Hematopoietic multipotent progenitor cell treated with erythropoietin and hydrocortisone succinate and interleukin-3 and kit ligand, for 17 days (in vitro differentiated cells): Measurements from ENCODE around the gene CAPN14.
"Not testable (repeated sequence)": the region's sequence is repeated elsewhere in the genome, so short reads cannot be mapped to it uniquely, and the experiment has no call there.

Experiments
- DNase-seq: peaks from one replicate; pipeline ENCODE4 v3.0.0-alpha.2; 2015; ENCODE audit warnings: low spot score

The CAPN14 gene

GRCh38 chr2:31196622-31197021 lies 20.7 kb downstream of the CAPN14 start:
- no peak for DNase-seq

GRCh38 chr2:31193806-31194205 lies 23.5 kb downstream of the CAPN14 start:
- DNase-seq = no peak

DNA sequence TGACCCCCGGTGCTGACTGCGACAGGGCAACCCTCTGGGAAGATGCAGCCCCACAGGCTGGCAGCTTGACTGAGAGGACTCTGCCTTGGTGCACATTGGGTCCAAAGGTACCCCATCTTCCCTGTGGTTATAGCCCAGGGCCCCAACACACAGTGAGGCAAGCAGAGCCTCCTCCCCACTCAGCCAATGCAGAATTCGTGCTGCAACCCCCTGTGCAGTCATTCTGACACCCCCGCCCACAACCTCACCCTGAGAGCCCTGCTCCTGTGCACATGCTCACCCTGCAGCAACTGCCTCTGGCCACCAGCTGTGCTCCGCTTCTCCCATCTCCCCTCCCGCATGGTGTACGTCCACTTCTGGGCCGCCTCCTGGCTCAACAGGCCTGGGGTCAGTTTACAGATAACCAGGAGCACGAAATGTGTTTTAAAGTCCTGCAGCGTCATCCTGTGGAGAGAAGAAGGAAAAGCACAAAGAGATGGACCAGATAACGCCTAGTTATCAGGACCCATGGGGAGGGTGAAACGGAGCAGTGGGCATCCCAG lies 24.4 kb downstream of the CAPN14 start:
- DNase-seq = no peak

- DNase-seq = no peak
Measured at GRCh38 chr2:31192396-31192795, 24.9 kb downstream of the CAPN14 start.

- no peak for DNase-seq
Measured at GRCh38 chr2:31191931-31192330, 25.4 kb downstream of the CAPN14 start.

DNA sequence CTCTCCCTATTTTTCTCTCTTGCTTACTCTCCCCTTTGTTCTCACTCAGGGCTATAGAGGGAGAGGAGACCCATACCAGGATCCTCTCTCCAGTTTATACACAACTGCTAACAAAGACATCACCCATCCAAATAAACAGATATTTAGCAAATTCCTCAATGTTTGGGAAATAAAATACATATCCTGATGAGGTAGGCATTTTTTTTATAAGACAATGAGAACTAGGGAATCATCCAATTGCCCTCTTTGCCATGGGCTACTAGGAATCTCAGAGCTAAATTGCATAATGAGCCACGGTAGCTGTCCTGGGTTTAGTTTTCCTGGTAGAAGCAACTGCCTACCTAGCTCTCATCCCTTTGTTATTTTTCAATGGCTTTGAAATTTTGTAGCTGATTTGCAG lies 27.1 kb downstream of the CAPN14 start:
- no peak for DNase-seq

DNA sequence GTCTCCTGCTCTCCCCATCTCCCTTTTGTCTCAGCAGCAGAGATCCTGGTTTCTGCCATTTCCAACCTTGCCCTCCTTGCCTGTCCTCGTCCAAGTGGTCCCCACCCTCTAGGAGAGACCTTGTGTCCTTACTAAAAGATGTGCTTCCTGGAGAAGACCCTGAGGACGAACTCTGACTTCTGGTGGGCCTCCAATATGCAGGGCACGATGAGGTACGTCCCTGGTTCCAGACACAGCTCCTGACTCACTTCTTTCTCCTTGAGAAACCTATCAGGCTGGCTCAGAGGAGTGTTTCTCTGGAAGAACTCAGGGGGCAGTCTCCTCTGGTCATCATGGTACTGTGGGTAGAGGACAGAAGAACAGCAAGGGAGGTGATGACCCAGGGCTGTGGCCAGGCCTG lies 28.2 kb downstream of the CAPN14 start:
- no peak for DNase-seq

DNA sequence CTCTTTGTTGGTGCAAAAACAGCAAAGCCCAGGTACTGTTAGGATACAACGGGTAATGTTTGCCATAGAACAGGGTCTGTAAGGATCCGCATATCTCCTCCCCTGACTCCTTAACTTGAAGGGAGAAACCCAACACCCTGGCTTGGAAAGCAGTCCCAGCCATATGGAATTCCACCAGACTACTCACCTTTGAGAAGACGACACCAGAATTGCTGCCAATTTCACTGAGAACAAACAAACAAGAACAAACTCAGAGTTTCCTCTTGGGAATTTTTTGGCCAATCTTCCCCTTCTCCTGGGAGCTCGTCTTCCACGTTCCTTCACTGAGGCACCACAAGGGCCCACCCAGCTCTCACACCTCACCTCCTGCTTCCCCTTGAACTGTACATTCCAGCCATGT lies 29.2 kb downstream of the CAPN14 start:
- DNase-seq = no peak

DNA sequence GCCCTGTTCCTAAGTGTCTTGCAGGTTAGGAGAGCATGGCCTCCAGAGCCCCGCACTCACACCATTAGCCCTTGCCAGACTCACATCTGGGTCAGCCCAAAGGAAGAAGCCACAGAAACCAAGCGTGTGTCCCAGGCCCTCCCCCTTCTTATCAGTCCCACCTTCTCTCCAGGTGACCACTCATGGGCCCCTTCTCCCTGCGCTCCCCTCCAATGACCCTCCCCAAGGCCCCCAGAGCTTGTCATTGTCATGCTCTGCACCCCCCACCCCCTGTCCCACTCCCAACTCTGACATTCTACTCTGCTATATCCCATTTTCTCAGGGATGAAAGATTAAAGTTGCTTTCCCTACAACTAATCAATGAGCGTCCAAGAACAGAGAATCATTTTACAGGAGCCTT lies 30.1 kb downstream of the CAPN14 start:
- DNase-seq = no peak

- not testable (repeated sequence) for DNase-seq
Measured at GRCh38 chr2:31183973-31184372, 33.3 kb downstream of the CAPN14 start.

DNA sequence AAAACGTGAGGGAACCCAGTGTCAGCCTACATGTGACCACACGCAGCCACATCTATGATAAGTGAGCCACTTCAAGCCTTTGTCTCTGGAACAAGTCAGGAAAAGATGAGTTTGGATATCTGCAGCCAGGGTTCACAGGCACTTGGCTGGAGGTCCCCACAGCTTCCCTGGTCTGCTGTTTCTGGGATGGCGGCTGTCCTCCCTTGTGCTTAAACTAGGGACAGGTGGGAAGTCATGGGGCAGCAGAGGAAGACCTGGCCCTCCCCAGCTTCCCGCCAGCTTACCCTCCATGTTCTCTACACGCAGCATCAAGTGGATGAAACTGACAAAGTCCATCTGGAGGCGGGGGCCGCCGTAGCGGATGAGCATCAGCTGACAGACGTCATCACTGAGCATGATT lies 40.6 kb downstream of the CAPN14 start:
- no peak for DNase-seq

- no peak for DNase-seq
Measured at GRCh38 chr2:31171142-31171541, 46.2 kb downstream of the CAPN14 start.

DNA sequence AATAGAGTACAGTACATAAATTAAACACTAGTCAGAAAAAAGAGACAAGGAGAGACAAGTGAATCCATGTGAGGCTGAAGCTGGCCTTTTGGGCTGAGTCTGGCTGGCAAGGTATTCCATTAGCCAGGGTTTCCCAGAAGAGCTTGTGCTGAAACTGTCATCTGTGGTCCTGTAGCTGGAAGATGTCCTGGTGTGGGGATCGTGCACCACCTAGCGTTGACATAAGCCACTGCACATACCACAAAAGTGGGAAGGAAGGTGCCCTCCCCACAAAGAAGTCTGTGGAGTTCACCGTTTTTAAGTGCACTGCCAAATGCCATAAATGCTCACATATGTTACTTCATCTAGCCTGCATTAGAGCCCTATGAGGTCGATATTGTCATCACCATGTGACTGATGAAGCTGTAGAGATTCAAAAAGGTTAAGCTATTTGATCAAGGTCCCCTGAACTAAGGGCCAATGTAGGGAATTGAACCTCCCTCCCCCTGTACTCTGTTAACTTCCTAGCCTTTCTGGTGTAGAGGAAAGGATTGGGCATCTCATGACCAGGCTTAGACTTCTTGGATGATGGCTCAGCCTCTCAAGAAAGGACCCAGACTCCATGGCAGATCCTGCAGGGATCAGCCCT lies 47.1 kb downstream of the CAPN14 start:
- DNase-seq = peak; percentile 52

DNA sequence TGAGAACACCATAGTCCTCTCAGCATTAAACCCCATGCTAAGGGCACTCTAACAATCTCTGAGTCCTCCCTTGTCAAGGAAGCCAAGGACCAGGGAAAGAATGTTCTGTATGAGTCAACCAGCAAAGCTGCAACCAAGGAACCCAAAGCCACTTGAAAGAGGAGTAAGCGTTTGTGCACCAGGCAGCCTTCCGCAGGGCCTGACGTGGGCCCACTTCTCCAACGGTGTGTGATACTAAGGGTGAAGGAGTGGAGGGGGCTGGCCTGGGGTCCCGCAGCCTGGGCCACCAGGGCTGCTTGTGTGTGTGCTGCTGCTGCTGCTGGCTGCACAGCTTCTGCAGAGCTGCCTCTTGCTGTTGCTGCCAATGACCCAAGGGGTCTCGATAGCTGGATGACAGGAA lies 49.0 kb downstream of the CAPN14 start:
- DNase-seq = no peak

DNA sequence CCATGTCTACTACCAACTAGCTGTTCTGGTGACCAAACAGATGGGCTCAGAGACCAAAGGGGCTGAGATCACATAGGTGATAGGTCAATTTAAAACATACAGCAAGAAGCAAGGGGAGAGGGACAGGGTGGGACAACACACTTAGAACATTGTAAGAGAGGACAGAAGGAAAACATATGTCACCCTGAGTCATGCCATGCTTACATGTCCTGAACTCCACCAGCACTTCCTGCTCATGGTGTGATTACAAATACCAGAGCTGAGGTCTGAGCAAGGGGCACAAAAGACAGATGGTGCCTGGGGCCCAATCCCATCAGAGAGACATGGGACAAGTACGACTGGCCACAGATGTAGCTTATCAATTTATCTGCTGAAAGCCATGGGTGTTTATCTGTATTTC lies 50.4 kb downstream of the CAPN14 start:
- no peak for DNase-seq

DNA sequence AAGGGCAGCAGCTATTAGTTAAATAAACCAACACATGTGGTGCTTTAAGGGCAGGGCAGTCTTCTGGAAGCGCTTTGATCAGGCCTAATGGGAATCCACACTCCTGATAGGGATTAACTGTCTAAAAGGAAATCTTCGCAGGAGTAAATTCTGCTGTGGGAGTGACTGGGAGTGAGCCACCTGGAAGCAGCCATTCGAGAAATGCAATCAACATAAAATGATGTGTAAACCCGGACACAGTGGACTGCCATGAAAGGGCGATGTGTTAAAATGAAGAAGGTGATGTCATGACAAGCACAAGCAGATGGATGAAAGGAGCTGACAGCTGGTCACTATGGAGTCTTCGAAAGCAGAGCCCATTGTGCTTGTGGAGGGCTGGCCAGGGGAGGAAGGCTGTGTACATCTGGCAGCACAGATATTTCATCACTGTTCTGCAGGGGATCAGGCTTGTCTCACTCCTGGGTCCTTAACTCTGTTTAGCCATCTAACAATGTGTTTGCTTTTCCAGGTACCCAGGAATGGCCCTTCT lies 54.2 kb downstream of the CAPN14 start:
- DNase-seq = no peak

GRCh38 chr2:31161637-31162036 lies 55.7 kb downstream of the CAPN14 start:
- no peak for DNase-seq

DNA sequence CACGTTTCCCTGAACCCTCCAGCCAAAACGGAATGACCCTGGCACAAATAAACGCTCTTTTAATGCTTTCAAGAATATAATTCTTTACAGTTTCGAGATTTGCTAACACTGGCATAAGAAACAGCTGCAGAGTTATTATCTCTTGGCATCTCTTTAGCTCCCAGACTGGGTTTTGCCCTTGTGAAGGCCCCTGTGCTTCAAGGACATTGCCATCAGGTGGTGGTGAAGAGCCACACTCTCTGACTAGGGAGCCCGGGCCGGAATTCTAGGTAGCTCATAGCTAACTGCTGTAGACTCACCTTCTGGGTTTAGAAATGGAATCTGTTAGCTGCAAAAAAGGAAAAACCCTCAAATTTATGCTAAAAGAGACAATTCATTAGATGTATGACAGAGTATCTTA lies 65.8 kb downstream of the CAPN14 start:
- no peak for DNase-seq

GRCh38 chr2:31150120-31150670 lies 67.1 kb downstream of the CAPN14 start:
- no peak for DNase-seq

- no peak for DNase-seq
Measured at GRCh38 chr2:31148514-31148913, 68.8 kb downstream of the CAPN14 start.

DNA sequence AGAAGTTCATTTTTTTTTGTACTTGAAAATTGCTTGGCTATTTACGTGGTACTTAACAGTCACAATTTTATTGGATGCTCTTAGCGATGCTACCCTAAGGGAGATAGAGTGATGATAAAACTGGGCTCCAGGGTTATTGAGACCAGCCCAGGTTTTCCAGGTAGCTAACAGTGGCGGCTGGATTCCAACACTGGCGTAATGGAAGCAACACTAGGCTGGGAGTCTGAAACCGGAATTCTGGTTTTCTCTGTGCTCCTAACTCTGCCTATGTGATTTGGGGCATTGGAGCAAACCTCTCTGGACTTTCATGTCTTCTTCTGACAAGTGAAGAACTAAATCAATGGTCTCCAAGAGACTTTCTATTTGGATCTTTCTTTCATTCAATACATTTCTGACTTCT lies 69.7 kb downstream of the CAPN14 start:
- no peak for DNase-seq

GRCh38 chr2:31142110-31142509 lies 75.2 kb downstream of the CAPN14 start:
- no peak for DNase-seq

DNA sequence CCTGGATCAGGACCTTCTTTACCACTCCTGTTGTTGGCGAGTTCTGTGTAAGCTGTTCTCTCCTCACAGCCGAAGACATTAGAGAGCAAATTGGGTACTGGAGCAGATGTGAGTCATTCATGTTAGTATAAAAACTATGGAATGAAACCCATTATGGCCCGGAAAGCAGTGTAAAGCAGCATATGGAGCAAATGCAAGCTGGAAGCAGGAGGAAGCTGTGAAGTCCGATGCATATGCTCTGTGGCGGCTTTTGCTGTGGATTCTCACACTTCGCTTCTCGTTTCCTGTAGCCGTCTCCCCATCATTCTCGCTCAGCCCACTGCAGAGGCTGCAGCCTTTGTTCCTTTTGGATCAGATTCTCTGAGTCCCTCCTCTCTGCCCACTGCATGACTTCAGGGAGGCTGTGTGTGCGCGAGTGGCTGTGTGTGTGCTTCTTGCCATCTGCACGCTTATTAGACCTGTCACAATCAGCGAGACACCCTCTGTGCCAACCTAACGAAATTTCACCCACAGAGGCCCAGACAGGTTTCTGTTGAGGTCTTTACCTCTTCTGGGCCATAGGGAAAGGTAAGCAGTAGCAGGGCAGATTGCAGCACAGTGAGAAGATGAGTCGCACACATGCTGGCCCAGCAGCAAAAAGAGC lies 75.8 kb downstream of the CAPN14 start:
- DNase-seq = no peak
